ENCODE results near the gene BOD1. TPM values are rescaled to one million over a fixed set of nuclear protein-coding genes. Genes with fewer than 3 reads are reported as not detected.

Gene BOD1
- total and polyA plus RNA-seq, 9 of the 15 experiments (the other 6 are each of a cell fraction or from before 2014, with no cell fraction given), result 10.1 to 31.6 (median 22.6) TPM

DNA sequence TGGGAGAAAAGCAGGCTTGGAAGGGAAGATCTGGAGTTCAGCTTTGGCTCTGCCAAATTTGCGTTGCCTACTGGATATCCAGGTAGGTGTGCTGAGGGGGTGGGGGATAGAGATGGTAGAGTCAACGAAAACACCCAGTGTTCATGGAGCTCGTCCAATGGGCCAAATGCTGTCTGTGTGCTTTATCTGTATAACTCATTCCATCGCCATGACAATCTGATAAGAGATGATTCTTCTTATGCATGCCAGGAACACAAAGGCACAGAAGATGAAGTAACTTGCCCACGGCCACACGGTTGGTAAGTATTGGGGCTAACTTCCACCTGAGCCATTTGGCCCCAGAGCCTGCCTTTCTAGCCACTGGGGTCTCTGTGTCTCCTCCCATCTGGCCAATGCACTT lies 53.2 kb downstream of the BOD1 start:
- Histone ChIP-seq H3K27ac (ENCODE audit: extremely low read depth, low read depth, low read length) (no peak overlapping the region), H3K36me3 (ENCODE audit: control insufficient read depth, insufficient read depth, low read length) (no peaks in the 10 kb centered on the region), H3K79me2 (ENCODE audit: control insufficient read depth, insufficient read depth, low read length) (no peaks in the 10 kb centered on the region), H3K4me3 (no peak overlapping the region), H2AFZ (ENCODE audit: low read depth, low read length) (no peak overlapping the region), H3K4me1 (replicated peaks in 1 of 2; ENCODE audit: control insufficient read depth in 2 of 2, insufficient read depth in 2 of 2, low read length in 2 of 2) (no peaks in the 10 kb centered on the region), H3K9me3 (replicated peaks; ENCODE audit: control insufficient read depth, insufficient read depth, low read depth, low read length) (no peaks in the 10 kb centered on the region), H3K4me2 (ENCODE audit: insufficient read depth, low read length) (no peak overlapping the region), H3K9ac (ENCODE audit: insufficient read depth in 1 of 2, low read depth in 2 of 2, low read length in 2 of 2) (no peak overlapping the region), H3K9me1 (ENCODE audit: control insufficient read depth, insufficient read depth, low read length) (no peaks in the 10 kb centered on the region), H4K20me1 (replicated peaks; ENCODE audit: control insufficient read depth, insufficient read depth, low read length) (no peaks in the 10 kb centered on the region), H3K27me3 (ENCODE audit: control insufficient read depth in 2 of 2, insufficient read depth in 2 of 2, low read length in 2 of 2) (peaks cover 17 to 30% of the 10 kb centered on the region in 2 experiments; a peak in 4 of 5 replicates)
- DNase-seq (ENCODE audit: extremely low read depth in 1 of 4, low spot score in 3 of 4) (no peak), FAIRE-seq (no peak), ATAC-seq (no peak)
- intact Hi-C loops (cut with micrococcal nuclease) (no loop called here), in situ Hi-C loops (cut with MboI) (no loop called here)
- WGBS (ENCODE audit: insufficient coverage, low coverage, missing lambda C conversion rate), result 3% methylated on average over 6 of the region's 6 CpGs
- no TSS peak for BruUV-seq (replicated peaks)
- ChIA-PET POLR2A (no interaction called here), CTCF (ENCODE audit: low intra/inter-chr PET ratio) (no interaction called here)
- no peak for TF ChIP-seq KAT8 (IDR thresholded peaks at IDR 0.05; ENCODE audit: low read depth)
- no peak for TF ChIP-seq ZBTB1 (CRISPR knock-in tag; IDR thresholded peaks at IDR 0.05; ENCODE audit: borderline replicate concordance, low read depth)
- TF ChIP-seq FOXJ2 (tag; IDR thresholded peaks at IDR 0.05), result no peak
- no peak for TF ChIP-seq ZNF140 (CRISPR knock-in tag; IDR thresholded peaks at IDR 0.05)
- no peak for TF ChIP-seq CHD4 (IDR thresholded peaks at IDR 0.05; ENCODE audit: insufficient read depth, insufficient replicate concordance, low read depth, low read length, poor library complexity, severe bottlenecking)
- TF ChIP-seq POLR2AphosphoS5 (IDR thresholded peaks at IDR 0.05; ENCODE audit: control insufficient read depth, insufficient read depth, low read depth, low read length), result no peak
- TF ChIP-seq BACH1 (tag; IDR thresholded peaks at IDR 0.05), result no peak
- no peak for TF ChIP-seq CBX5 (IDR thresholded peaks at IDR 0.05; ENCODE audit: borderline replicate concordance, low read depth)
- no peak for TF ChIP-seq ZNF318 (IDR thresholded peaks at IDR 0.05; ENCODE audit: borderline replicate concordance in 1 of 2, low read depth in 1 of 2)
- TF ChIP-seq POLR2AphosphoS2 (IDR thresholded peaks at IDR 0.05; ENCODE audit: low read length), result no peak
- TF ChIP-seq GATAD2A (IDR thresholded peaks at IDR 0.05), result no peak
- TF ChIP-seq BRF1 (IDR thresholded peaks at IDR 0.05; ENCODE audit: borderline replicate concordance, extremely low read depth, insufficient read length), result no peak
- TF ChIP-seq SNRNP70 (optimal IDR thresholded peaks at IDR 0.05; ENCODE audit: low read depth, low read length), result no peak
- TF ChIP-seq TAF15 (IDR thresholded peaks at IDR 0.05; ENCODE audit: low read depth, low read length), result no peak
- TF ChIP-seq SP1 (CRISPR knock-in tag; IDR thresholded peaks at IDR 0.05), result no peak

All from K562 (cell line).